ENCODE data around the gene C16orf92.

The C16orf92 gene

GRCh38 chr16:30022887-30023286 is at the start of gene C16orf92:
Gene C16orf92 (plus strand): TSS chr16:30023198. CDS start chr16:30023341, 143 bp downstream.
- Histone ChIP-seq H3K27me3 (ENCODE audit: control insufficient read depth in 1 of 2, insufficient read depth in 2 of 2, low read length in 2 of 2) (peaks cover 10 to 18% of the 10 kb centered on the region in 2 donors), H3K4me1 (ENCODE audit: control insufficient read depth in 1 of 2, insufficient read depth in 2 of 2, low read length in 2 of 2) (peaks cover 8 to 9% of the 10 kb centered on the region in 2 donors), H3K27ac (ENCODE audit: low read depth, low read length) (no peak within 1 kb of the TSS), H3K9ac (ENCODE audit: low read depth in 1 of 2, low read length in 2 of 2) (no peak within 1 kb of the TSS), H3K36me3 (ENCODE audit: control insufficient read depth in 1 of 2, insufficient read depth in 2 of 2, low read length in 2 of 2) (no peaks in the 10 kb centered on the region), H3K4me3 (ENCODE audit: low read depth in 1 of 2, low read length in 2 of 2) (no peak within 1 kb of the TSS), H3K9me3 (ENCODE audit: control insufficient read depth in 1 of 2, low read length in 2 of 2) (no peaks in the 10 kb centered on the region)

GRCh38 chr16:29973384-29974246 is 49.4 kb upstream of the C16orf92 start, which contains the start of gene TAOK2:
Gene TAOK2 (plus strand): TSS chr16:29973868. CDS start chr16:29977773, 3,905 bp downstream.
- H3K36me3 ChIP-seq (ENCODE audit: control insufficient read depth in 1 of 2, insufficient read depth in 2 of 2, low read length in 2 of 2): peaks cover 9 to 29% of the 10 kb centered on the region in 2 donors
- no peaks in the 10 kb centered on the region for H3K9me3 ChIP-seq (ENCODE audit: control insufficient read depth in 1 of 2, low read length in 2 of 2)
- peak within 1 kb of the TSS; percentile 88 to 91 for H3K9ac ChIP-seq (ENCODE audit: low read depth in 1 of 2, low read length in 2 of 2)
- peak within 1 kb of the TSS; percentile 95 to 96 for H3K4me3 ChIP-seq (ENCODE audit: low read depth in 1 of 2, low read length in 2 of 2)
- peaks cover 31 to 33% of the 10 kb centered on the region in 2 donors for H3K4me1 ChIP-seq (ENCODE audit: control insufficient read depth in 1 of 2, insufficient read depth in 2 of 2, low read length in 2 of 2)
- no peaks in the 10 kb centered on the region for H3K27me3 ChIP-seq (ENCODE audit: control insufficient read depth in 1 of 2, insufficient read depth in 2 of 2, low read length in 2 of 2)
- peak within 1 kb of the TSS; percentile 82 for H3K27ac ChIP-seq (ENCODE audit: low read depth, low read length)

- H3K36me3 ChIP-seq (ENCODE audit: control insufficient read depth in 1 of 2, insufficient read depth in 2 of 2, low read length in 2 of 2): peaks cover 15 to 32% of the 10 kb centered on the region in 2 donors
- peak overlapping the region; percentile 95 to 96 for H3K4me3 ChIP-seq (ENCODE audit: low read depth in 1 of 2, low read length in 2 of 2)
- no peaks in the 10 kb centered on the region for H3K27me3 ChIP-seq (ENCODE audit: control insufficient read depth in 1 of 2, insufficient read depth in 2 of 2, low read length in 2 of 2)
- peak overlapping the region; percentile 88 to 91 for H3K9ac ChIP-seq (ENCODE audit: low read depth in 1 of 2, low read length in 2 of 2)
- H3K27ac ChIP-seq (ENCODE audit: low read depth, low read length): peak overlapping the region; percentile 82
- H3K9me3 ChIP-seq (ENCODE audit: control insufficient read depth in 1 of 2, low read length in 2 of 2): no peaks in the 10 kb centered on the region
- H3K4me1 ChIP-seq (ENCODE audit: control insufficient read depth in 1 of 2, insufficient read depth in 2 of 2, low read length in 2 of 2): peaks cover 31 to 33% of the 10 kb centered on the region in 2 donors
These were observed 48.5 kb upstream of the C16orf92 start for GRCh38 chr16:29974291-29975133.

- no peak overlapping the region for H3K27ac ChIP-seq (ENCODE audit: low read depth, low read length)
- H3K9me3 ChIP-seq (ENCODE audit: control insufficient read depth in 1 of 2, low read length in 2 of 2): no peaks in the 10 kb centered on the region
- H3K9ac ChIP-seq (ENCODE audit: low read depth in 1 of 2, low read length in 2 of 2): peak overlapping the region; percentile 88 to 91
- H3K27me3 ChIP-seq (ENCODE audit: control insufficient read depth in 1 of 2, insufficient read depth in 2 of 2, low read length in 2 of 2): no peaks in the 10 kb centered on the region
- peaks cover 21 to 35% of the 10 kb centered on the region in 2 donors for H3K36me3 ChIP-seq (ENCODE audit: control insufficient read depth in 1 of 2, insufficient read depth in 2 of 2, low read length in 2 of 2)
- H3K4me1 ChIP-seq (ENCODE audit: control insufficient read depth in 1 of 2, insufficient read depth in 2 of 2, low read length in 2 of 2): peaks cover 31 to 33% of the 10 kb centered on the region in 2 donors
- H3K4me3 ChIP-seq (ENCODE audit: low read depth in 1 of 2, low read length in 2 of 2): peak overlapping the region; percentile 95 to 96
These were observed 47.9 kb upstream of the C16orf92 start for GRCh38 chr16:29975134-29975538.

GRCh38 chr16:29975811-29976511 is 47.0 kb upstream of the C16orf92 start:
- peak overlapping the region; percentile 95 to 96 for H3K4me3 ChIP-seq (ENCODE audit: low read depth in 1 of 2, low read length in 2 of 2)
- H3K27ac ChIP-seq (ENCODE audit: low read depth, low read length): no peak overlapping the region
- peaks cover 31 to 33% of the 10 kb centered on the region in 2 donors for H3K4me1 ChIP-seq (ENCODE audit: control insufficient read depth in 1 of 2, insufficient read depth in 2 of 2, low read length in 2 of 2)
- peak overlapping the region; percentile 60 to 91 for H3K9ac ChIP-seq (ENCODE audit: low read depth in 1 of 2, low read length in 2 of 2)
- no peaks in the 10 kb centered on the region for H3K27me3 ChIP-seq (ENCODE audit: control insufficient read depth in 1 of 2, insufficient read depth in 2 of 2, low read length in 2 of 2)
- no peaks in the 10 kb centered on the region for H3K9me3 ChIP-seq (ENCODE audit: control insufficient read depth in 1 of 2, low read length in 2 of 2)
- H3K36me3 ChIP-seq (ENCODE audit: control insufficient read depth in 1 of 2, insufficient read depth in 2 of 2, low read length in 2 of 2): peaks cover 28 to 43% of the 10 kb centered on the region in 2 donors

- no peak overlapping the region for H3K27ac ChIP-seq (ENCODE audit: low read depth, low read length)
- no peak overlapping the region for H3K9ac ChIP-seq (ENCODE audit: low read depth in 1 of 2, low read length in 2 of 2)
- H3K27me3 ChIP-seq (ENCODE audit: control insufficient read depth in 1 of 2, insufficient read depth in 2 of 2, low read length in 2 of 2): no peaks in the 10 kb centered on the region
- H3K4me1 ChIP-seq (ENCODE audit: control insufficient read depth in 1 of 2, insufficient read depth in 2 of 2, low read length in 2 of 2): peaks cover 31 to 33% of the 10 kb centered on the region in 2 donors
- peaks cover 37 to 48% of the 10 kb centered on the region in 2 donors for H3K36me3 ChIP-seq (ENCODE audit: control insufficient read depth in 1 of 2, insufficient read depth in 2 of 2, low read length in 2 of 2)
- no peaks in the 10 kb centered on the region for H3K9me3 ChIP-seq (ENCODE audit: control insufficient read depth in 1 of 2, low read length in 2 of 2)
- peak overlapping the region in 1 of 2 donors; percentile 96 for H3K4me3 ChIP-seq (ENCODE audit: low read depth in 1 of 2, low read length in 2 of 2)
These were observed 45.8 kb upstream of the C16orf92 start for GRCh38 chr16:29977063-29977825.

- Histone ChIP-seq H3K4me1 (ENCODE audit: control insufficient read depth in 1 of 2, insufficient read depth in 2 of 2, low read length in 2 of 2) (peaks cover 29 to 31% of the 10 kb centered on the region in 2 donors), H3K4me3 (ENCODE audit: low read depth in 1 of 2, low read length in 2 of 2) (no peak overlapping the region), H3K27ac (ENCODE audit: low read depth, low read length) (no peak overlapping the region), H3K9ac (ENCODE audit: low read depth in 1 of 2, low read length in 2 of 2) (no peak overlapping the region), H3K9me3 (ENCODE audit: control insufficient read depth in 1 of 2, low read length in 2 of 2) (no peaks in the 10 kb centered on the region), H3K27me3 (ENCODE audit: control insufficient read depth in 1 of 2, insufficient read depth in 2 of 2, low read length in 2 of 2) (no peaks in the 10 kb centered on the region), H3K36me3 (ENCODE audit: control insufficient read depth in 1 of 2, insufficient read depth in 2 of 2, low read length in 2 of 2) (peaks cover 46 to 54% of the 10 kb centered on the region in 2 donors)
These were observed 44.9 kb upstream of the C16orf92 start for GRCh38 chr16:29978081-29978480.

- peaks cover 50 to 61% of the 10 kb centered on the region in 2 donors for H3K36me3 ChIP-seq (ENCODE audit: control insufficient read depth in 1 of 2, insufficient read depth in 2 of 2, low read length in 2 of 2)
- no peak overlapping the region for H3K9ac ChIP-seq (ENCODE audit: low read depth in 1 of 2, low read length in 2 of 2)
- no peaks in the 10 kb centered on the region for H3K9me3 ChIP-seq (ENCODE audit: control insufficient read depth in 1 of 2, low read length in 2 of 2)
- H3K27ac ChIP-seq (ENCODE audit: low read depth, low read length): no peak overlapping the region
- H3K27me3 ChIP-seq (ENCODE audit: control insufficient read depth in 1 of 2, insufficient read depth in 2 of 2, low read length in 2 of 2): no peaks in the 10 kb centered on the region
- H3K4me1 ChIP-seq (ENCODE audit: control insufficient read depth in 1 of 2, insufficient read depth in 2 of 2, low read length in 2 of 2): peaks cover 27% of the 10 kb centered on the region in 2 donors
- H3K4me3 ChIP-seq (ENCODE audit: low read depth in 1 of 2, low read length in 2 of 2): no peak overlapping the region
These were observed 44.3 kb upstream of the C16orf92 start for GRCh38 chr16:29978564-29979270.

All from duodenal mucosa (tissue), 2 donors.